Liver (tissue), 9 donors: ENCODE data around the gene TJP2. TPM values are rescaled to one million over a fixed set of nuclear protein-coding genes. Genes with fewer than 3 reads are reported as not detected.

Experiments used
- DNase-seq: peaks from one replicate; pipeline ENCODE4 v3.0.0-alpha.2; 2017; ENCODE audit warnings: low spot score
- H3K27ac ChIP-seq, 2 donors: one replicate each; pipeline ENCODE4 v1.7.0; 2013; ENCODE audit warnings: inconsistent platforms in 2 of 2, low read length in 2 of 2, control low read depth in 1 of 2, low read depth in 1 of 2, mild to moderate bottlenecking in 1 of 2
- H3K27me3 ChIP-seq, 4 donors: one replicate each; pipeline versions ENCODE4 v1.6.1 to v1.7.0; 2013; ENCODE audit warnings: low read length in 3 of 4, inconsistent platforms in 1 of 4, mild to moderate bottlenecking in 1 of 4, moderate library complexity in 1 of 4; ENCODE audit not compliant: control insufficient read depth in 4 of 4, insufficient read depth in 4 of 4
- H3K36me3 ChIP-seq, 4 donors: one replicate each; pipeline versions ENCODE4 v1.6.1 to v1.7.0; 2013; ENCODE audit warnings: low read length in 3 of 4, mild to moderate bottlenecking in 3 of 4, low read depth in 1 of 4, moderate library complexity in 1 of 4; ENCODE audit not compliant: control insufficient read depth in 4 of 4, insufficient read depth in 3 of 4
- H3K4me1 ChIP-seq, 4 donors: one replicate each; pipeline versions ENCODE4 v1.6.1 to v1.7.0; 2013; ENCODE audit warnings: low read length in 3 of 4, mild to moderate bottlenecking in 3 of 4, moderate library complexity in 1 of 4; ENCODE audit not compliant: control insufficient read depth in 4 of 4, insufficient read depth in 4 of 4
- H3K4me3 ChIP-seq, 3 donors: one replicate each; pipeline versions ENCODE4 v1.6.1 to v1.7.0; 2013; ENCODE audit warnings: low read length in 3 of 3, control low read depth in 1 of 3, low read depth in 1 of 3, mild to moderate bottlenecking in 1 of 3
- H3K9ac ChIP-seq, 2 donors: one replicate each; pipeline ENCODE4 v1.7.0; 2013; ENCODE audit warnings: low read length in 2 of 2, mild to moderate bottlenecking in 2 of 2, moderate library complexity in 2 of 2, control low read depth in 1 of 2, low read depth in 1 of 2
- H3K9me3 ChIP-seq, 4 donors: one replicate each; pipeline versions ENCODE4 v1.6.1 to v1.7.0; 2013; ENCODE audit warnings: low read length in 3 of 4; ENCODE audit not compliant: control insufficient read depth in 4 of 4
- ATF3 ChIP-seq: IDR thresholded peaks from 2 replicates; pipeline ENCODE4 v1.6.1; 2016; ENCODE audit warnings: antibody characterized with exemption
- CTCF ChIP-seq: fragments of 150-350 bp; IDR thresholded peaks from 2 replicates; pipeline ENCODE4 v1.5.1; 2017; ENCODE audit warnings: improper control_type of control experiment, low read depth, low read length; ENCODE audit not compliant: missing input control
- EGR1 ChIP-seq, 2 donors: IDR thresholded peaks; 2 replicates each; pipeline ENCODE4 v1.6.1; 2016 to 2018; ENCODE audit warnings: antibody characterized with exemption in 2 of 2, low read depth in 2 of 2
- FOXA1 ChIP-seq: IDR thresholded peaks from 2 replicates; pipeline ENCODE4 v1.6.1; 2016; ENCODE audit warnings: antibody characterized with exemption
- FOXA2 ChIP-seq: IDR thresholded peaks from 2 replicates; pipeline ENCODE4 v1.6.1; 2016; ENCODE audit warnings: antibody characterized with exemption
- GABPA ChIP-seq, 2 donors: IDR thresholded peaks in 1 of 2; conservative IDR thresholded peaks in 1 of 2; 2 replicates each; pipeline ENCODE4 v1.6.1; 2016; ENCODE audit warnings: antibody characterized with exemption in 2 of 2, mild to moderate bottlenecking in 1 of 2, moderate library complexity in 1 of 2
- HNF4A ChIP-seq, 2 donors: conservative IDR thresholded peaks; 2 replicates each; pipeline ENCODE4 v1.6.1; 2016; ENCODE audit warnings: antibody characterized with exemption in 2 of 2, mild to moderate bottlenecking in 2 of 2
- HNF4G ChIP-seq: IDR thresholded peaks from 2 replicates; pipeline ENCODE4 v1.6.1; 2016; ENCODE audit warnings: antibody characterized with exemption
- JUND ChIP-seq, 2 donors: IDR thresholded peaks; 2 replicates each; pipeline ENCODE4 v1.6.1; 2016; ENCODE audit warnings: antibody characterized with exemption in 2 of 2
- NR2F2 ChIP-seq: IDR thresholded peaks from 2 replicates; pipeline ENCODE4 v1.6.1; 2016; ENCODE audit warnings: antibody characterized with exemption
- RAD21 ChIP-seq, 2 donors: IDR thresholded peaks; 2 replicates each; pipeline ENCODE4 v1.6.1; 2016; ENCODE audit warnings: antibody characterized with exemption in 2 of 2, mild to moderate bottlenecking in 2 of 2
- REST ChIP-seq: IDR thresholded peaks from 2 replicates; pipeline ENCODE4 v1.6.1; 2016; ENCODE audit warnings: antibody characterized with exemption, mild to moderate bottlenecking
- RXRA ChIP-seq, 2 donors: IDR thresholded peaks; 2 replicates each; pipeline ENCODE4 v1.6.1; 2017 to 2018; ENCODE audit warnings: antibody characterized with exemption in 2 of 2, mild to moderate bottlenecking in 1 of 2
- SP1 ChIP-seq: IDR thresholded peaks from 2 replicates; pipeline ENCODE4 v1.6.1; 2018; ENCODE audit warnings: antibody characterized with exemption, mild to moderate bottlenecking
- TAF1 ChIP-seq: conservative IDR thresholded peaks from 2 replicates; pipeline ENCODE4 v1.6.1; 2016; ENCODE audit warnings: antibody characterized with exemption, mild to moderate bottlenecking
- YY1 ChIP-seq: IDR thresholded peaks from 2 replicates; pipeline ENCODE4 v1.6.1; 2016; ENCODE audit warnings: antibody characterized with exemption, mild to moderate bottlenecking
- WGBS: extraction: QIAGEN DNeasy Blood & Tissue Kit; methylation state at CpG from one replicate; pipeline ENCODE4 v1.1.7; 2013; 5-methylcytosine and 5-hydroxymethylcytosine counted together
- polyA plus RNA-seq, 2 donors: library from polyadenylated mRNA; stranded (reverse) in 1 of 2; unstranded in 1 of 2; fragments of 200-250 nt in 1 of 2; fragments of >200 nt in 1 of 2; fragmentation: Nextera tagmentation in 1 of 2; extraction: Ambion mirVana in 1 of 2; gene quantifications; one replicate each; pipeline versions ENCODE4 v1.2.1 to v1.2.3, GENCODE V29; 2013 to 2015
- total RNA-seq, 2 donors: library from RNA; depleted of rRNA; stranded (reverse); fragments of >200 nt; gene quantifications; one replicate each; pipeline ENCODE4 v1.2.3, GENCODE V29; 2014
- TF ChIP-seq, protein P1 (sequence below): IDR thresholded peaks from 2 replicates; pipeline ENCODE4 v1.6.1; 2016; ENCODE audit warnings: antibody characterized with exemption
- TF ChIP-seq, protein P2 (sequence below): IDR thresholded peaks from 2 replicates; pipeline ENCODE4 v1.6.1; 2016; ENCODE audit warnings: antibody characterized with exemption
- donor health status: healthy.
- donor health status: healthy.
- donor health status: healthy.
- donor health status: healthy.
- donor health status: healthy.

The TJP2 gene
- total and polyA plus RNA-seq, 4 donors = 23.2 to 74.0 (median 32.6) TPM

GRCh38 chr9:69213647-69214046, 39.6 kb downstream of the TJP2 start:
- 87% methylated on average over 5 of the region's 5 CpGs for WGBS
- Histone ChIP-seq H3K27ac (no peak overlapping the region), H3K9me3 (no peaks in the 10 kb centered on the region), H3K36me3 (peaks cover 2 to 22% (median 14%) of the 10 kb centered on the region in 4 donors), H3K4me3 (no peak overlapping the region), H3K27me3 (no peaks in the 10 kb centered on the region), H3K9ac (no peak overlapping the region), H3K4me1 (peaks cover 10 to 36% (median 24%) of the 10 kb centered on the region in 4 donors)
- TF ChIP-seq FOXA2 (no peak), CTCF (no peak), HNF4G (no peak), YY1 (no peak), JUND (IDR thresholded peaks at IDR 0.05) (no peak), RXRA (IDR thresholded peaks at IDR 0.05) (no peak), FOXA1 (no peak), SP1 (no peak), ATF3 (no peak)
- no peak for DNase-seq

- WGBS = 38% methylated on average over 4 of the region's 4 CpGs
- H3K27ac ChIP-seq = peak overlapping the region in 1 of 2 donors; percentile 42
- TF ChIP-seq, protein P1, sequence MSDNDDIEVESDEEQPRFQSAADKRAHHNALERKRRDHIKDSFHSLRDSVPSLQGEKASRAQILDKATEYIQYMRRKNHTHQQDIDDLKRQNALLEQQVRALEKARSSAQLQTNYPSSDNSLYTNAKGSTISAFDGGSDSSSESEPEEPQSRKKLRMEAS = peak; percentile 48
- peak; percentile 90 for TF ChIP-seq FOXA2
- TF ChIP-seq REST = peak; percentile 34
- no peak for TF ChIP-seq ATF3
- no peak for TF ChIP-seq NR2F2
- TF ChIP-seq FOXA1 = peak; percentile 85
- peak; percentile 32 to 72 for TF ChIP-seq RXRA (IDR thresholded peaks at IDR 0.05)
- peak; percentile 89 for TF ChIP-seq YY1
- TF ChIP-seq JUND (IDR thresholded peaks at IDR 0.05) = peak in 1 of 2 donors; percentile 48
- peak; percentile 80 for TF ChIP-seq SP1
- peak in 1 of 2 donors; percentile 30 for TF ChIP-seq EGR1 (IDR thresholded peaks at IDR 0.05; ENCODE audit: low read depth in 2 of 2)
- no peak for TF ChIP-seq GABPA (IDR thresholded peaks at IDR 0.05 in 1 of 2, conservative IDR thresholded peaks at IDR 0.05 in 1 of 2)
- TF ChIP-seq HNF4G = peak; percentile 17
- peak; percentile 24 to 29 for TF ChIP-seq RAD21 (IDR thresholded peaks at IDR 0.05)
- no peak for TF ChIP-seq CTCF
- no peak for TF ChIP-seq TAF1
- TF ChIP-seq, protein P2, sequence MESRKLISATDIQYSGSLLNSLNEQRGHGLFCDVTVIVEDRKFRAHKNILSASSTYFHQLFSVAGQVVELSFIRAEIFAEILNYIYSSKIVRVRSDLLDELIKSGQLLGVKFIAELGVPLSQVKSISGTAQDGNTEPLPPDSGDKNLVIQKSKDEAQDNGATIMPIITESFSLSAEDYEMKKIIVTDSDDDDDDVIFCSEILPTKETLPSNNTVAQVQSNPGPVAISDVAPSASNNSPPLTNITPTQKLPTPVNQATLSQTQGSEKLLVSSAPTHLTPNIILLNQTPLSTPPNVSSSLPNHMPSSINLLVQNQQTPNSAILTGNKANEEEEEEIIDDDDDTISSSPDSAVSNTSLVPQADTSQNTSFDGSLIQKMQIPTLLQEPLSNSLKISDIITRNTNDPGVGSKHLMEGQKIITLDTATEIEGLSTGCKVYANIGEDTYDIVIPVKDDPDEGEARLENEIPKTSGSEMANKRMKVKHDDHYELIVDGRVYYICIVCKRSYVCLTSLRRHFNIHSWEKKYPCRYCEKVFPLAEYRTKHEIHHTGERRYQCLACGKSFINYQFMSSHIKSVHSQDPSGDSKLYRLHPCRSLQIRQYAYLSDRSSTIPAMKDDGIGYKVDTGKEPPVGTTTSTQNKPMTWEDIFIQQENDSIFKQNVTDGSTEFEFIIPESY = peak; percentile 67
- TF ChIP-seq HNF4A (conservative IDR thresholded peaks at IDR 0.05) = peak; percentile 75 to 85
Measured at GRCh38 chr9:69214939-69215338, 40.9 kb downstream of the TJP2 start.

More at GRCh38 chr9:69214939-69215338, 40.9 kb downstream of the TJP2 start:
- peaks cover 2 to 30% (median 20%) of the 10 kb centered on the region in 4 donors for H3K36me3 ChIP-seq
- no peak overlapping the region for H3K9ac ChIP-seq
- no peaks in the 10 kb centered on the region for H3K9me3 ChIP-seq
- no peaks in the 10 kb centered on the region for H3K27me3 ChIP-seq
- H3K4me3 ChIP-seq = no peak overlapping the region
- peaks cover 10 to 36% (median 24%) of the 10 kb centered on the region in 4 donors for H3K4me1 ChIP-seq
- DNase-seq = no peak
